Superior temporal gyrus (tissue), 1 donor: Measurements from ENCODE around the gene SUPT20H.

ENCODE experiments used
- DNase-seq: peaks from one replicate; pipeline ENCODE4 v3.0.0-alpha.2; 2016; ENCODE audit errors: extremely low spot score

The SUPT20H gene

DNA sequence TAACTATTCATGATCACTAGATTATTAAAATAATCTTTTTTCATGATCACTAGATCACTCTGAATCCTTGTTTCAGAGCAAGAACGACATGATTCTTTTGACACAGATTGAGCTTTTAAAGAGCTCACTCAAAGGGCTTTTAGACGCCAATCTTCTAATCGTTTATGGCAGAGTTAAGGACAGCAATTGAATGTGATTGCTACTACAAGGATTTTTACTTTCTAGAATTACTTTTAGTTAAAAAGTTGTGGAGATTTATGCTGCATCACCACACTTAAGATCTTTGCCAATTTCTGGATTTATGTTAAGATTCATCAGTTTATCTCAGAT lies 57.6 kb downstream of the SUPT20H start:
- DNase-seq, result no peak

DNA sequence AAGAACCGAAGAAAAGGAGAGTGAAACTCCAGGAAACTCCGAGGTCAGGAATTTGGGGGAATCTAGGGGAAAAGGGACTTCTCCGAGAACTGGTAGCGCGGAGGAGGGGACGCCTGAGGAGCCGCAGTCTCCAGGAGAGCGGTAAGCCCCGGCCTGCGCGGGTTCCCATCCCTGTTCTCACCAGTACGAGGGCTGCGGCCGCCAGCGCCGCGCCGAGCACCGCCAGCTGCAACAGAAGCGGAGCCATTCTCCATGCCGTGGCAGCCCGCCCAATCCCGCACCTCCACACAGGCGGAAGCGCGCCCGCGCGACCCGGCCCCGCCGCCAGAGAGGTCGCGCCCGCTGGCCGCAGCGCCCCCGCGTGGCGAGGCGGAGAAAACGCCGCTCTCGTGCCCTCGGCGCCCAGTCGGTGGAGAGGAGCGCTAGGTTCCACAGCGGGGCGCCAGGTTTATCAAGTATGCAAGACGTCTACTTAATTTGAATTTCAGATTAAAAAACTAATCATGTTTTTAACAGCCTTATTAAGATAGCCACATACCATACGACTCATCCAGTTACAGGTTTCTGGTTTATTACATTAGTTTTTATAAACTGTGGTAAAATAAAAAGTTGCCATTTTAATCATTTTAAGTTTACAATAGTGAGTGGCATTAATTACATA lies 60.3 kb downstream of the SUPT20H start, which contains the start of gene ALG5:
TSS of gene ALG5 (minus strand) at position 287 of the 661 bp plus-strand sequence. CDS start at position 247, 40 bp downstream.
- DNase-seq, result peak; percentile 94

- no peak for DNase-seq
Observed at GRCh38 chr13:36998624-36999041, 60.9 kb downstream of the SUPT20H start.

- DNase-seq, result no peak
Observed at GRCh38 chr13:36997716-36998427, 61.6 kb downstream of the SUPT20H start.

- no peak for DNase-seq
Observed at GRCh38 chr13:36992362-36992761, 67.1 kb downstream of the SUPT20H start.

GRCh38 chr13:36986462-36987240 lies 72.8 kb downstream of the SUPT20H start:
- DNase-seq, result no peak

- peak; percentile 83 for DNase-seq
Observed at GRCh38 chr13:36981156-36981743, 78.2 kb downstream of the SUPT20H start.

GRCh38 chr13:36979361-36980050 lies 80.0 kb downstream of the SUPT20H start:
- DNase-seq, result no peak

GRCh38 chr13:36975172-36975571 lies 84.3 kb downstream of the SUPT20H start:
- DNase-seq, result no peak

- no peak for DNase-seq
Observed at GRCh38 chr13:36973621-36974295, 85.7 kb downstream of the SUPT20H start.

GRCh38 chr13:36973009-36973408 lies 86.5 kb downstream of the SUPT20H start:
- DNase-seq, result no peak

- no peak for DNase-seq
Observed at GRCh38 chr13:36966404-36966803, 93.1 kb downstream of the SUPT20H start.

DNA sequence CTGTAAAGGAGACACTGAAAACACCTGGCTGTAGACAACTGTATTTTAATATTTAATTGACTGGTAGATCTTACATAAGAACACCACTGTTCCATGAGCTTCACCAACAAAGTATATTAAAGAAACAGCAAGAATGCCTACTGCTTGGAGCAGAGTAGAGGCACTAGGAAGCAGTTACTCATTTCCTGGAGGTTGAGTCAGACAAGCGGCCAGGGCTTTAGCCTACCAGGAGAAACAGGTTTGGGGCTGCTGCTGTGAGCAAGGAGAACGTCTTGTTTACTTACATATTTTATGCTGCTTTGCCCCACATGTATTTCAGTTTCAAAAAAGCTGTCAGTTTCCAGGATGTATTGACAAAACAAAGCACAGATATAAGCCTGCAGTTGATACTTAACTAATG lies 93.7 kb downstream of the SUPT20H start:
- no peak for DNase-seq

DNA sequence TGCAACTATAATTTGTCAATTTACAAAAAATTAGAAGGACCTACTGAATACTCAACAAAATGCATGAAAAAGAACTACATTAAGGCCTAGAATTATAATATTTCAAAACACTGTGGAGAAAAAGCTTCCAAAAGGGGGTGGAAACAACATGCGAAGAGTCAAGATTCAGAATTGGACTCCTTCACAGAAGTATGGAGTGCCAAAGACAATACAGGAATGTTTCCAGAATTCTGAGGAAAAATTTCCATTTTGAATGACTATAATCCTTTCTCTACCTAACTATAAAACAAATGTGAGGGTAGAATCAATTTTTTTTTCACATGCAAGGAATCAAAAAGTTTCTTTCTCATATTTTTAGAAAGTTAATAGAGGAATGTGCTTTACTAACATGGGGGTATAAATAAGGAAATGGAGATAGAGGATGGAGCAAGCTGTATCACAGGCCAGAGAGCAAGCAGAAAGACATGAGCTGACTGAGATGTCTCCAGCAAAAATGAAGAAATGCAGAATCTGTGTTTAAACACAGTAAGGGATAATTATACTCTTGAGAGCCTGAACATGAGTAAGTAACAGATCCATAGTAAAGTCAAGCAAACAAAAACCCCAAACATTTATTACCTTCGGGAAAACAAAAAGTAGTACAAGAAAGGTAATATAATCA lies 99.9 kb downstream of the SUPT20H start:
- no peak for DNase-seq
